ENCODE measurements around the gene TNKS2. TPM values are rescaled to one million over a fixed set of nuclear protein-coding genes. Genes with fewer than 3 reads are reported as not detected.
A peak's percentile ranks its signal among the peaks of the same experiment; 100 is the strongest.

The TNKS2 gene
- total RNA-seq, 2 donors from 2014 or later, result 25.6 to 30.7 TPM

DNA sequence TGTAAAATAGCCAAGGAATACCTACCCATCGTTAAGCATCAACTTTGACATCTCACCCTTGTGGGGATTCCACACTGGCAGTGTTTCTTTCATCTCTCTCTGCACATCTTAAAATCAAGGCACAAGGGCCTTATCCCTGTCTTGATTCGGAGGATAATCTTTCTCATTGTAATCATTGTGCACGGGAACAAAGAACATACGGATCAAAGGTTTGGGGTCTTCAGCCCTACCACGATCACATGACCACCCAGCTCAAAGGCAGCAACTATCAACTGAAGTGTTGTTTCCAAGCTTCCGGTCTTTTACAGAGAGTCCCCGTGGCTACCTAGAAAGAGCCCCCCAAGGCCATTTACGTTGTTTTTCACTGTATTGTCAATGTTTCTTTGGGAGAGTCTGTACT lies 99.2 kb downstream of the TNKS2 start:
- H3K4me3 Mint-ChIP-seq, result no peak overlapping the region
- H3K27ac Mint-ChIP-seq, result no peak overlapping the region
- H3K36me3 Mint-ChIP-seq (ENCODE audit: low read depth), result no peaks in the 10 kb centered on the region

DNA sequence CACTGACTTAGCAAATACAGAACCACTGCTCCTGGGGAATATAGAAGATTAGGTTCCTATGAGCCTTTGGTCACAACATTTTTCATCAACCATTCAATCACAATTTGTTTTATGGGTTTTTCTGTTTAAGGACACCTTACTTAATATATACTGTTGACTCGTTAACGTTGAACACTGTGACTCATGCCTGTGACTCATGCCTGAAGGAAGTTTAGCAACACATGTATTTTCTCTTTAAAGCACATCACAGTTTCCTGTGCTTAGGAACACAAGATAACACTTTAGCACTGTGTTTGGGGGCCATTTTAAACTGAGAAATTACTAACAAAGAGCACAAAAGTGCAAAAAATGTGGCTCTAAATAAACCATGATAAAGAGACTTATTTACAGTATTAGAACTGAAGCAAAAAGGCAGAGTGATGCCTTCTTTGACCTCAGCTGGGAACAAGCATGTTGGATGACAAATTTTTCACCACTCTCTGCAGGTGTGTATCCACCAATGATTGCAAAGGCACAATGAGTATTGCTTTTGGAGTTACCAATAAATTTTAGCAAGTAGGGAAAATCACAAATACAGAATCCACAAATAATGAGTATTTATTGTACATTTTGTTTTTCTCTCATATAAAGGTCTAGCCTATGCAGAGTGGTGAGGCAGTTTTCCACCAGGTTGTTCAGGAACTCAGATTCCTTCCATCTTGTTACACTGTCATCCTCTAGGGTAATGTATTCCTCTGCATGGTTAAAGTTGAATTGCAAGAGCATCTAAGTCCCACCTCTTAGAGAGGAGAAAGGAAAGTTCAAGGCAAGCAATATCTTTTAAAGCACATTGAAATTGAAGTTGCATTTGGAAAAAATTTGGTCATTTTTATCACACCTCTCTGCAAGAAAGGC lies 103.8 kb downstream of the TNKS2 start:
- H3K4me3 Mint-ChIP-seq, result peak overlapping the region; percentile 46
- peaks cover 15% of the 10 kb centered on the region for H3K4me1 Mint-ChIP-seq
- peak; percentile 100 for ATAC-seq (replicated peaks)
- no peaks in the 10 kb centered on the region for H3K9me3 Mint-ChIP-seq
- H3K27ac Mint-ChIP-seq, result peak overlapping the region; percentile 77
- H3K27me3 Mint-ChIP-seq, result peaks cover 10% of the 10 kb centered on the region
- H3K36me3 Mint-ChIP-seq (ENCODE audit: low read depth), result no peaks in the 10 kb centered on the region

More for the DNA sequence above, 99.2 kb downstream of the TNKS2 start:
- Mint-ChIP-seq H3K9me3 (no peaks in the 10 kb centered on the region), H3K4me1 (peaks cover 17% of the 10 kb centered on the region), H3K27me3 (peaks cover 13% of the 10 kb centered on the region)
- no peak for ATAC-seq (replicated peaks)

DNA sequence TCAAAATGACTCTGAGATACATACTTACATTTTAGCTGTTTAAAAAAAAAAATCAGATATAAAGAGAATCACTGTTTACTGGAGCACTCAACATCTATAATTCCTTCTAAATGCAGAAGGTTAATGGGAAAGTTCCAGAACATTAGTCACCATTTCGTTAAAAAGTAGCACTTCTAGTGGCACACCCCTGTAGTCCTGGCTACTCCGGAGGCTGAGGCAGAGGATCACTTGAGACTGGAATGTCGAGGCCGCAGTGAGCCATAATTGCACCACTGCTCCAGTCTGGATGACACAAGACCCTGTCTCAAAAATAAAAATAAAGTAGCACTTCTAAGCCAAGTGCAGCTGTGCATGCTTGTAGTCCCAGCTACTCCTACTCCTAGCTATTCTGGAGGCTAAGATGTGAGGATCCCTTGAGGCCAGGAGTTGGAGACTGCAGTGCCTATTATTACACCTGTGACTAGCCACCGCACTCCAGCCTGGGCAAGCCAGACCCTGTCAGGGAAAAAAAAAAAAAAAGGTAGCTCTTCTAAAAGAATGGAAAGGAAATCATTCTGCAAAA lies 108.9 kb downstream of the TNKS2 start:
- peak overlapping the region; percentile 79 for H3K4me3 Mint-ChIP-seq
- no peaks in the 10 kb centered on the region for H3K27me3 Mint-ChIP-seq
- no peaks in the 10 kb centered on the region for H3K9me3 Mint-ChIP-seq
- H3K36me3 Mint-ChIP-seq (ENCODE audit: low read depth), result peaks cover 6% of the 10 kb centered on the region
- peak overlapping the region; percentile 2 for H3K27ac Mint-ChIP-seq
- ATAC-seq (replicated peaks), result no peak
- peaks cover 22% of the 10 kb centered on the region for H3K4me1 Mint-ChIP-seq

DNA sequence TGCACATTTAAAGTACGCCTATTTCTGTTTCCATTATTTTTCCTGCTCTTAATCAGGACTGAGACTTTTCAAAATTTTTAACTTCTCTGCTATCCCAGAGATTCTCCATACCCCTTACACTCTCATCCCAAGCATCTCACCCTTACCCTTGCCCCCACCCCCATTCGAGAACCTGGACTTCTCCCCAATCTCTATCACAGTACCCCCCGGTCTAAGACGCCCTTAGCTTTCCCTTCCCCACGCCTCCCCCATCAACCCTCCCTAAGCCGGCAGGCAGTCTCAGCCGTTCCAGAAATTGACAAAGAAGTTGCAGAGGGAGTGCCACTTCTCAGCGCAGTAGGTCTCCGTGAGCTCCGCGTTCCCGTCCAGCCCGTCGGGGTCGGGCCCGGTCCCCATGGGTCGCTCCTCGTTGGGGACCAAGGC lies 109.7 kb downstream of the TNKS2 start:
- Mint-ChIP-seq H3K9me3 (no peaks in the 10 kb centered on the region), H3K27ac (peak overlapping the region; percentile 2), H3K4me3 (peak overlapping the region; percentile 79), H3K4me1 (peaks cover 18% of the 10 kb centered on the region), H3K27me3 (peaks cover 2% of the 10 kb centered on the region), H3K36me3 (ENCODE audit: low read depth) (peaks cover 6% of the 10 kb centered on the region)
- ATAC-seq (replicated peaks), result peak; percentile 22

DNA sequence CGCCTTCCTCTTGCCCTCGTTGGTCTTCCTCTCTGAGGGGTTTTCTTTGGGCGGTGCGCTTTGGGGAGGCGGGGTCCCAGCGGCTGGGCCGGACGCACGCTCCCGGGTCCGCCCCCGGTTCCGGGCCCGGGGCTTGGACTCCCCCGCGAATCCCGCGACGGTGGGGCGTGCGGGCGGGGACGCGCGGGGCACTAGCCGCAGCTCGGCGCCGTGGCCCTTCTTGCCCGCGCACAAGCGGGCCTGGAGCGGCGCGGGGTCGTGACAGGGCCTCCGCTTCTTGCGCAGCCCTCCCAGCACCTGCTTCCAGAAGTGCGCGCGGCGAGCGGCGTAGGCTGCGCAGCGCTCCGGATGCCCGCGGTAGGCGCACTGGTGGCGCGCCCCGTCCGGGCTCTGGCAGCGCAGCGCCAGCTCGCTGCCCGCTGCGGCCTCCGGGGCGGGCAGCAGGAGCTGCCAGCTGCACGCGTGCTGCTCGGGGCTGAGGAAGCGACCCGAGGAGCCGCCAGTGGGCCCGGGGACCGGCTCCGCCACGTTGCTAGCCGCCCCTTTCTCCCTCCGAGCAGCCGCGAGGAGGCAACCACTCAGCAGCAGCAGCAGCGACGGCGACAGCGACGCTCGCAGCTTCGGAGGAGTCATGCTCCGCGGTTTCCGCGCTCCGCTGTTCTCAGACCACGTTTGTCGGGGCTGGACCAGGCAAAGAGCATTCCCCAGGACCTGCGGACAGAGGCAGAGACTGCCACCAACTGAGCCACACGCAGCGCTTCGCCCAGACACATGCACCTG lies 110.3 kb downstream of the TNKS2 start:
- H3K9me3 Mint-ChIP-seq, result no peaks in the 10 kb centered on the region
- peak; percentile 91 for ATAC-seq (replicated peaks)

DNA sequence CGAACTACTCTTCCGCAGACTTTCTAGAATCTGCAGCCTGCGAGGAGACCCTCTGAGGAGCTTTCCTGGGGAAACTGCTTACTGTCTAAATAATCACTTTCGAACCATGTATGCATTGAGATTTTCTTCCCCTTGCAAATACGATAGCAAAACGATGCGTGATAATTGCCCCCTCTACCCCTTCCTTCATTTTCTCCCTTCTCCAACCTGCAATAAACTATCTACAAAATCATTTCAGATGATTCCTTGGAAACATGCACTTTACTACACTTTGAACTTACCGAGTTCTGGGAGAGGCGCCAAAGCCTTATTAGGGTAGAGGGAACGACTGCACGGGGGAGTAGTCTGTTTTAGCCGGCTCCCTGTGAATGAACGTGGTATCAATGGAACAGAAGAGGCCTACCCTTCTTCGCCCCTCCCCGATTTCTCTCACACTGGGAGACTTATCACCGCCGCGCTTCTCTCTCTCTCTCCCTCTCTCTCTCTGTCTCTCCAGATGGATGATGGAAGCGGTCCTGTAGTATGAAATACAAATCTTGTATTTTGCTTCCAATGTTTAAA lies 111.0 kb downstream of the TNKS2 start, which contains the start of gene FGFBP3:
Gene FGFBP3, minus strand, starts transcription at position 370 of the 561 bp plus-strand sequence. CDS start 517 bp downstream, outside the sequence.
- Mint-ChIP-seq H3K4me1 (peaks cover 18% of the 10 kb centered on the region), H3K36me3 (ENCODE audit: low read depth) (peaks cover 6% of the 10 kb centered on the region), H3K27ac (peak within 1 kb of the TSS; percentile 82), H3K9me3 (no peaks in the 10 kb centered on the region), H3K27me3 (peaks cover 2% of the 10 kb centered on the region), H3K4me3 (peak within 1 kb of the TSS; percentile 88)
- peak; percentile 38 for ATAC-seq (replicated peaks)

More for the DNA sequence above, 110.3 kb downstream of the TNKS2 start:
- Mint-ChIP-seq H3K4me3 (peak overlapping the region; percentile 88), H3K36me3 (ENCODE audit: low read depth) (peaks cover 6% of the 10 kb centered on the region), H3K27me3 (peaks cover 2% of the 10 kb centered on the region), H3K4me1 (peaks cover 18% of the 10 kb centered on the region), H3K27ac (peak overlapping the region; percentile 82)

DNA sequence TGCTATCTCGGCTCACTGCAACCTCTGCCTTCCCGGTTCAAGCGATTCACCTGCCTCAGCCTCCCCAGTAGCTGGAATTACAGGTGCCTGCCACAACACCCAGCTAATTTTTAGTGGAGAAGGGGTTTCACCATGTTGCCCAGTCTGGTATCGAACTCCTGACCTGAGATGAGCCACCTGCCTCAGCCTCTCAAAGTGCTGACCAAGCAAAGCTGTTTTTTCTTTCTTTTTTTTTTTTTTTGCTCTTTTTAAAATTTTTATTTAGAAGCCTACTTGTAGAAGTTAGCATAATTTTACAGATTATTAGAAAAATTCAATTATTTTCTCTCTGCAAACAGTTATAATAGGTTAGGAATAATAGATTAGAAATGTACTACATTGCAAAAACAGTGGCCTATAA lies 112.2 kb downstream of the TNKS2 start:
- Mint-ChIP-seq H3K27me3 (peaks cover 5% of the 10 kb centered on the region), H3K4me3 (no peak overlapping the region), H3K4me1 (peaks cover 18% of the 10 kb centered on the region), H3K27ac (no peak overlapping the region), H3K36me3 (ENCODE audit: low read depth) (peaks cover 6% of the 10 kb centered on the region), H3K9me3 (no peaks in the 10 kb centered on the region)
- no peak for ATAC-seq (replicated peaks)

Other genes starting within 250 kb of the TNKS2 start
- gene PPP1R3C, start 165.4 kb upstream of the TNKS2 start, total RNA-seq, result under 1 TPM in 1 of 2 donors, not detected in 1; 0.64 TPM
- gene FGFBP3, start 111.1 kb downstream of the TNKS2 start, total RNA-seq, result under 1 TPM; 0.37 to 0.65 TPM
- 100 to 1,000 TPM in 1 of 2 donors, 10 to 100 TPM in 1; 49.1 to 122 TPM for gene BTAF1, start 125.3 kb downstream of the TNKS2 start, total RNA-seq

Data from activated T-helper 17 cell treated with anti-CD3 and anti-CD28 coated beads, Interleukin-2, amount 50 U/mL, for 72 hours (primary cell).